HG02884 (cell line): ENCODE measurements around the gene WDR49.
"Not testable (repeated sequence)": the region's sequence is repeated elsewhere in the genome, so short reads cannot be mapped to it uniquely, and the experiment has no call there.

Experiments used
- ATAC-seq: cut with Tn5 transposase; IDR thresholded peaks from one replicate; pipeline ENCODE4 v1.9.1; 2021; ENCODE audit warnings: mild to moderate bottlenecking, moderate library complexity; ENCODE audit not compliant: unreplicated experiment

The WDR49 gene

GRCh38 chr3:167615030-167615429 lies 38.7 kb downstream of the WDR49 start:
- no peak for ATAC-seq

GRCh38 chr3:167614196-167614595 lies 39.5 kb downstream of the WDR49 start:
- ATAC-seq, result not testable (repeated sequence)

- ATAC-seq, result no peak
These were observed 42.0 kb downstream of the WDR49 start for GRCh38 chr3:167611718-167612117.

- ATAC-seq, result no peak
These were observed 44.6 kb downstream of the WDR49 start for GRCh38 chr3:167609156-167609555.

GRCh38 chr3:167606836-167607235 lies 46.9 kb downstream of the WDR49 start:
- ATAC-seq, result no peak

GRCh38 chr3:167605871-167606270 lies 47.9 kb downstream of the WDR49 start:
- ATAC-seq, result no peak

- ATAC-seq, result no peak
These were observed 51.7 kb downstream of the WDR49 start for GRCh38 chr3:167602041-167602440.

GRCh38 chr3:167587651-167588050 lies 66.1 kb downstream of the WDR49 start:
- no peak for ATAC-seq

- ATAC-seq, result no peak
These were observed 78.6 kb downstream of the WDR49 start for GRCh38 chr3:167575000-167575600.

GRCh38 chr3:167572991-167573390 lies 80.8 kb downstream of the WDR49 start:
- no peak for ATAC-seq

GRCh38 chr3:167568634-167569033 lies 85.1 kb downstream of the WDR49 start:
- no peak for ATAC-seq

- no peak for ATAC-seq
These were observed 88.3 kb downstream of the WDR49 start for GRCh38 chr3:167565489-167565888.

- no peak for ATAC-seq
These were observed 89.1 kb downstream of the WDR49 start for GRCh38 chr3:167564612-167565011.

GRCh38 chr3:167559924-167560323 lies 93.8 kb downstream of the WDR49 start:
- ATAC-seq, result no peak

- no peak for ATAC-seq
These were observed 98.8 kb downstream of the WDR49 start for GRCh38 chr3:167554898-167555297.

GRCh38 chr3:167538081-167538480 lies 115.7 kb downstream of the WDR49 start:
- no peak for ATAC-seq

GRCh38 chr3:167521006-167521355 lies 132.8 kb downstream of the WDR49 start:
- no peak for ATAC-seq

- no peak for ATAC-seq
These were observed 133.3 kb downstream of the WDR49 start for GRCh38 chr3:167520266-167521005.

- peak; percentile 52 for ATAC-seq
These were observed 145.8 kb downstream of the WDR49 start for GRCh38 chr3:167507954-167508353.

- no peak for ATAC-seq
These were observed 151.3 kb downstream of the WDR49 start for GRCh38 chr3:167502401-167502800.

- ATAC-seq, result no peak
These were observed 151.8 kb downstream of the WDR49 start for GRCh38 chr3:167501941-167502340.

- no peak for ATAC-seq
These were observed 155.8 kb downstream of the WDR49 start for GRCh38 chr3:167497903-167498302.

GRCh38 chr3:167493244-167493643 lies 160.5 kb downstream of the WDR49 start:
- ATAC-seq, result no peak
